Activated naive CD4-positive, alpha-beta T cell treated with anti-CD3 and anti-CD28 coated beads, Interleukin-2, amount 10 ng/mL, durations not matched to agents 7 days and 5 days (primary cell): Measurements from ENCODE around the gene PRDM2.
"Not testable (repeated sequence)": the region's sequence is repeated elsewhere in the genome, so short reads cannot be mapped to it uniquely, and the experiment has no call there.

Experiments used
- CTCF ChIA-PET: fragments of 350-600 bp; sonication (Branson Sonifier 250); formaldehyde crosslinking; loops from one replicate; lab custom pipeline; 2021; ENCODE audit warnings: antibody characterized with exemption; lab: Charles Lee
- DNase-seq: peaks from one replicate; pipeline ENCODE4 v3.0.0-alpha.2; 2020
- H3K27ac Mint-ChIP-seq: one replicate; pipeline ENCODE4 v1.8.0; 2021; ENCODE audit warnings: mild to moderate bottlenecking, moderate library complexity, mixed read lengths
- H3K27me3 Mint-ChIP-seq: one replicate; pipeline ENCODE4 v1.8.0; 2021; ENCODE audit warnings: mild to moderate bottlenecking, mixed read lengths
- H3K36me3 Mint-ChIP-seq: one replicate; pipeline ENCODE4 v1.8.0; 2021; ENCODE audit warnings: mixed read lengths
- H3K4me1 Mint-ChIP-seq: one replicate; pipeline ENCODE4 v1.8.0; 2021; ENCODE audit warnings: mixed read lengths
- H3K4me3 Mint-ChIP-seq: one replicate; pipeline ENCODE4 v1.8.0; 2021; ENCODE audit warnings: mild to moderate bottlenecking, moderate library complexity, mixed read lengths
- H3K9me3 Mint-ChIP-seq: one replicate; pipeline ENCODE4 v1.8.0; 2021; ENCODE audit warnings: mixed read lengths

Gene PRDM2

DNA sequence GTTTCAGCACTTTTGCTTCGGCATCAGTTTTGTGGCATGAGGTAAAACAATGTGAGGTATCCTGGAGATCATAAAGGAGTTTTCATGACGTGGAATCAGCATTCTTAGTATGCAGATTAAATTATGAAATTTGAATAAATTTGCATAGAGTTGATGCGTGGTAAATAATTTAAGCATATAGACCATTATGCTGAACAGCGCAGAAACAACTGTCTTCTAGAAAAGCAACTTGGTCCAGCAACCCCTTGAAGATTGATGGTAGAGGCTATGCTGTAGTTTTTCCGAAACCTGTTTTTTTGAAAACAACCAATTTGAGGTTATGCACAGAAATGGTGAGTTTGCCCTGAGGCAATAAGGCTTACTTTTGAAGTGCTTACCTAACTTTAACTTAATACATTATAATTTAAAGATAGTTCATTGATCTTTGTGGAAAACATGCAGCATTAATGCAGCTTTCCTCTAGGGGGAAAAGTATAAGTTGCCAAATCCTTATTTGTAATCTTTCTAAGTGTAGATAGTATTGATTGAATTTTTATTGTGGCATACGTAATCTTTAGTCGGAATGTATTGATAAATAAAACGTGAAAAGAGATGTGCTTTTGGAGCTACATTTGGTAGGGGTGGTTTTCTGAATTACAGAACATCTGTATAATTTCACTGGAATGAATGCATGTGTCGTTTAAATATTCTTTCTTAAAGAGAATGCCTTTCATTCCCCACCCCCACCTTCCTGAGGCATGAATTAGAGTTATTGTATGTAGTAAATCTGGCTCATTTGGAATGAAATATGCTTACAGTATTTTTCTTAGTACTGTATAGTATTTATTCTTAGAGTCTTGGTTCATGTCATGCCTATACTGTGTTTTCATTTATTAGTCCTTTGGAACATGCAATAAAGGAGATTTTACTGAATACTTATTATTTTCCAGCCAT is 3.8 kb downstream of the PRDM2 start:
- no peak overlapping the region for H3K27ac Mint-ChIP-seq

GRCh38 chr1:13706046-13706445 is 6.1 kb downstream of the PRDM2 start:
- DNase-seq, result no peak
- Mint-ChIP-seq H3K4me1 (peaks cover 50% of the 10 kb centered on the region), H3K27ac (no peak overlapping the region), H3K27me3 (no peaks in the 10 kb centered on the region), H3K36me3 (peaks cover 13% of the 10 kb centered on the region), H3K9me3 (no peaks in the 10 kb centered on the region), H3K4me3 (no peak overlapping the region)
- CTCF ChIA-PET, result interaction anchor here (3.4 kb wide), 1 partner anchor 19 kb away, joined by 21 read pairs; no protein-coding TSS in a partner anchor

More for the DNA sequence above, 3.8 kb downstream of the PRDM2 start:
- CTCF ChIA-PET, result interaction anchor here (1.1 to 1.5 kb wide), 4 partner anchors 21 to 28 kb away, joined by 3 to 13 read pairs (median 5); no protein-coding TSS in a partner anchor
- DNase-seq, result no peak
- Mint-ChIP-seq H3K9me3 (peaks cover 1% of the 10 kb centered on the region), H3K27me3 (no peaks in the 10 kb centered on the region), H3K36me3 (peaks cover 22% of the 10 kb centered on the region), H3K4me1 (peaks cover 65% of the 10 kb centered on the region), H3K4me3 (no peak overlapping the region)

GRCh38 chr1:13707164-13707563 is 7.2 kb downstream of the PRDM2 start:
- no peak for DNase-seq
- Mint-ChIP-seq H3K36me3 (peaks cover 13% of the 10 kb centered on the region), H3K4me1 (peaks cover 39% of the 10 kb centered on the region), H3K4me3 (no peak overlapping the region), H3K27ac (no peak overlapping the region), H3K9me3 (no peaks in the 10 kb centered on the region), H3K27me3 (no peaks in the 10 kb centered on the region)
- CTCF ChIA-PET, result interaction anchor here (3.4 kb wide), 1 partner anchor 18 kb away, joined by 21 read pairs; no protein-coding TSS in a partner anchor

DNA sequence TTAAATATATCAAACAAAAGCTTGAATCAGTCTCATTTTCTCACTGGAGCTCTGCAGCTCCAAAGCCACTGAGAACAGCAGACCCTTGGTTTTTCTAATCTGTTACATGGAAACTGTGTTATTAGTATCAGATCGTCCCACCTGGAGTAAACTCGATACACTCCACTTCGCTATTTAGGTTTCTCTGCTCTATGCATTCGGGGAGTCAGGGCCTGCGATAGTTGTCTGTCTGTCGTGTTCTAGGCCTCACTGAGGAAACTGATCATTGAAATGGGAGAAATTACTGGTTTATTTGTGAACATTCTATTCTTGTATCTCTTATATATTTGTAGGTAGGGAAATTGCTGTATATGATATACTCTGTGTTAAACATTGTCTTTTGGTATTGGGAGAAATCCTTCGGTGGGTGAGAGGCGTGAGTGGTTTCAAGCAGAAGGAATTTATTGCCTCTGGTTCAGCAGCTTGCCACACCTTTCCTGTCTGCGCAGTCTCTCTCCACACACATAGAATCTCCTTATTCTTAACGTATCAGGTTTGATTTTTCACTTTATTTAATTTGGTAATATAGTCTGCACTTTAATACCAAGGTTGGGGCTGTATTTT is 8.5 kb downstream of the PRDM2 start:
- peaks cover 34% of the 10 kb centered on the region for H3K4me1 Mint-ChIP-seq
- CTCF ChIA-PET, result interaction anchor here (0.6 to 3.4 kb wide), 3 partner anchors 17 to 83 kb away, joined by 3 to 21 read pairs (median 3); no protein-coding TSS in a partner anchor
- H3K27ac Mint-ChIP-seq, result no peak overlapping the region
- H3K4me3 Mint-ChIP-seq, result no peak overlapping the region
- peaks cover 12% of the 10 kb centered on the region for H3K36me3 Mint-ChIP-seq
- no peaks in the 10 kb centered on the region for H3K9me3 Mint-ChIP-seq
- no peaks in the 10 kb centered on the region for H3K27me3 Mint-ChIP-seq
- DNase-seq, result no peak

DNA sequence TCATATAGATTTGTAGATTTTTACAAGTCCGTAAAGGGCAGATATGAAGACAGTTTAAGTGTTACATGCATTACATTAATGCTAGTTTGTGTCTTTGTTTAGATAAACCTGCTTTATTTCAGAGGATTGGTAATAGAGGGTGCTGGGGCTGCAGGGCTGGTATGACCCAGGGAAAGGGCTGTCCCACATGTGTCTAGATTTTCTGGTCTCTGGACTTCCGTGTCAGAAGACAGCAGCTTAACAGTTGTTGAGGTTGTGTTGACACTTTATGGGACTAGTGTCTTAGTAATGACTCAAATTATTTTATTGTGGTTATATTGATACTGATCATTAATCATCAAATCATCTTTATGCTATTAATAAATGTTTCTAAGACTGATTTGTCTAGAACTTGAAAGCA is 10.1 kb downstream of the PRDM2 start:
- Mint-ChIP-seq H3K9me3 (no peaks in the 10 kb centered on the region), H3K4me1 (peaks cover 24% of the 10 kb centered on the region), H3K27ac (no peak overlapping the region)

DNA sequence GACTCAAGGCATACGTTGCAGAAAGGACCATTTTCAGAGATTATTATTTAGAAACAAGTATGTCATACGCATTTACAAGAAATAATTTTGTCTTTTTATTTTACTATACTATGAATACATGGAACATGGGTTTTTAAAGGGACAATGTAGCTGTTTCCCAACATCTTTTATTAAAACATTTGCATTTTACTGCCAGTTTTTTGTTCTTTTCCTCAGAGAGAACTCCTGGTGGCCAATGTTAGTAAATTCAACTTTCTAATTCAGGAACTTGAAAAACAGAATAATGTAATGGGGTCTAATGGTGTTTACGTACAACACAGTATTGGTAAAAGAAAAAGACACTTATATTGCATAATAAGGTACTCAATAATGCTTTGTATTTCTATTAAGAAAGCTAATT is 14.9 kb downstream of the PRDM2 start:
- no peak for DNase-seq
- Mint-ChIP-seq H3K27me3 (no peaks in the 10 kb centered on the region), H3K9me3 (no peaks in the 10 kb centered on the region), H3K4me1 (peaks cover 5% of the 10 kb centered on the region), H3K36me3 (peaks cover 6% of the 10 kb centered on the region), H3K4me3 (no peak overlapping the region), H3K27ac (no peak overlapping the region)
- CTCF ChIA-PET, result interaction anchor here (1.2 to 3.4 kb wide), 2 partner anchors 12 to 58 kb away, joined by 3 to 17 read pairs; no protein-coding TSS in a partner anchor

More for the DNA sequence above, 10.1 kb downstream of the PRDM2 start:
- DNase-seq, result no peak
- H3K36me3 Mint-ChIP-seq, result peaks cover 10% of the 10 kb centered on the region
- no peaks in the 10 kb centered on the region for H3K27me3 Mint-ChIP-seq
- CTCF ChIA-PET, result interaction anchor here (1.7 kb wide), 1 partner anchor 16 kb away, joined by 5 read pairs; no protein-coding TSS in a partner anchor
- H3K4me3 Mint-ChIP-seq, result no peak overlapping the region

- DNase-seq, H3K4me3 Mint-ChIP-seq, H3K9me3 Mint-ChIP-seq, H3K4me1 Mint-ChIP-seq, H3K27me3 Mint-ChIP-seq, H3K36me3 Mint-ChIP-seq, H3K27ac Mint-ChIP-seq: not testable (repeated sequence)
- CTCF ChIA-PET, result interaction anchor here (0.6 to 3.4 kb wide), 3 partner anchors 11 to 57 kb away, joined by 3 to 17 read pairs (median 3); no protein-coding TSS in a partner anchor
Measured at GRCh38 chr1:13715616-13716287, 15.8 kb downstream of the PRDM2 start.

- no peak for DNase-seq
- Mint-ChIP-seq H3K4me3 (no peak overlapping the region), H3K27me3 (no peaks in the 10 kb centered on the region), H3K9me3 (no peaks in the 10 kb centered on the region), H3K4me1 (peaks cover 24% of the 10 kb centered on the region), H3K36me3 (peaks cover 2% of the 10 kb centered on the region), H3K27ac (peak overlapping the region; percentile 13)
- CTCF ChIA-PET, result interaction anchor here (1.8 kb wide), 1 partner anchor 10 kb away, joined by 6 read pairs; no protein-coding TSS in a partner anchor
Measured at GRCh38 chr1:13722808-13723360, 22.9 kb downstream of the PRDM2 start.

DNA sequence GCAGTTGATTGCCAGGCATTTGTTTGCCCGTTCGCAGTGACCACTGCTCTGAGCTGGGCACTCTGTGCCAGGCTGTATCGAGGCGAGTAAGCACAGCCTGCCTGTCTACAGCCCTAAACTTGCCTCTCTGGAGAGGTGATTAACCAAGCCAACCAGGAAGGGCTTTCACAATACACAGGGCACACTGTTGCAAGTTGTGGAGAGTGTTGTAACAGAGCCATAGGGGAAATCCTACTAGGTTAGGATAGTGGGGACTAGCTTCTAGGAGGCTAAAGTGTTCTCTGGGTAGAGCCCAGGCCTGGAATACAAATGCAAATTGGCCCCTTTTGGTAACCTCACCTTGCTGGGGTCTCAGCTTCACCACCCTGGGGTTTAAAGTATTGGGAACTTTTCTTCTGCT is 23.8 kb downstream of the PRDM2 start:
- no peaks in the 10 kb centered on the region for H3K9me3 Mint-ChIP-seq
- no peaks in the 10 kb centered on the region for H3K27me3 Mint-ChIP-seq
- DNase-seq, result no peak
- no peak overlapping the region for H3K4me3 Mint-ChIP-seq
- H3K4me1 Mint-ChIP-seq, result peaks cover 33% of the 10 kb centered on the region
- peaks cover 2% of the 10 kb centered on the region for H3K36me3 Mint-ChIP-seq
- H3K27ac Mint-ChIP-seq, result no peak overlapping the region
- CTCF ChIA-PET, result interaction anchor here (1.4 to 3.3 kb wide), 3 partner anchors 11 to 29 kb away, joined by 3 to 21 read pairs (median 6); no protein-coding TSS in a partner anchor

- H3K4me1 Mint-ChIP-seq, result peaks cover 52% of the 10 kb centered on the region
- DNase-seq, result peak; percentile 76
- no peaks in the 10 kb centered on the region for H3K9me3 Mint-ChIP-seq
- H3K27ac Mint-ChIP-seq, result peak overlapping the region; percentile 3
- CTCF ChIA-PET, result interaction anchor here (0.9 to 3.3 kb wide), 19 partner anchors 9 to 82 kb away, joined by 3 to 21 read pairs (median 6); partner anchors contain the start of gene PRDM2
- H3K27me3 Mint-ChIP-seq, result no peaks in the 10 kb centered on the region
- peaks cover 2% of the 10 kb centered on the region for H3K36me3 Mint-ChIP-seq
- H3K4me3 Mint-ChIP-seq, result no peak overlapping the region
Measured at GRCh38 chr1:13725714-13726175, 25.8 kb downstream of the PRDM2 start.

DNA sequence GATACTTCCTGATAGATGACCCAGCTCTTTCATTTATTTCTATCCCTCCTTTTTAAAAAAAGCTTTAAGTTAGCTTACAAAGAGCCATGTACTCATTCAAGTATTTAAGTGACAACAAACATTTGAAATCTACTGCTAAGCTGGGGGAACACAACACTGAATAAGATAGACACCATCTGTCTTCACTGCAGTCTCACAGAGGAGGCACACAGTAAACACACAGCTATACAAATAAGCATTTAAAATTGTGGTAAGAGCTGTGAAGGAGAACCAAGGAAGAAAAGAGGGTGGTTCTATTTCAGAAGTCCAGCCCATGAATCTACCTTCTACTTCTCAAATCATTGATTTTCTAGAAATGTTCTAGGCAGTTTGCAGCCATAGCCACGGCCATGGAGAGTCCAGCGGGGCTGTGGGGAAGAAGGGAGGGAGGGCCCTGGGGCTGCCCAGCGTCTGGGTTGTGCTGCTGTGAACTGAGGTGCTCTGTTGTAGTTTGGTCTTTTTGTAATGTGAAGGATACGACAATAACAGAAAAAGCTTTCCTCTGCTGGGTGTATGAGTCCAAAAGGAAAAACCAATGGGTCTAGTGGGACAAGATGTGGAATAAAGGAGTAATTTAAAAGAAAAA is 28.2 kb downstream of the PRDM2 start:
- peak overlapping the region; percentile 39 for H3K27ac Mint-ChIP-seq
- CTCF ChIA-PET, result interaction anchor here (0.9 to 3.1 kb wide), 5 partner anchors 12 to 62 kb away, joined by 3 to 17 read pairs (median 4); no protein-coding TSS in a partner anchor
- H3K9me3 Mint-ChIP-seq, result no peaks in the 10 kb centered on the region
- H3K4me1 Mint-ChIP-seq, result peaks cover 74% of the 10 kb centered on the region
- peaks cover 1% of the 10 kb centered on the region for H3K36me3 Mint-ChIP-seq
- H3K4me3 Mint-ChIP-seq, result no peak overlapping the region
- no peak for DNase-seq
- no peaks in the 10 kb centered on the region for H3K27me3 Mint-ChIP-seq

- Mint-ChIP-seq H3K4me1 (peaks cover 88% of the 10 kb centered on the region), H3K9me3 (no peaks in the 10 kb centered on the region), H3K36me3 (peaks cover 11% of the 10 kb centered on the region), H3K4me3 (peak overlapping the region; percentile 82), H3K27me3 (no peaks in the 10 kb centered on the region), H3K27ac (peak overlapping the region; percentile 100)
- peak; percentile 31 for DNase-seq
- CTCF ChIA-PET, result interaction anchor here (0.7 kb wide), 1 partner anchor 8 kb away, joined by 3 read pairs; no protein-coding TSS in a partner anchor
Measured at GRCh38 chr1:13730291-13730690, 30.3 kb downstream of the PRDM2 start.
